SK-N-SH (cell line): ENCODE results near the gene PARD3.
"Not testable (repeated sequence)": the region's sequence is repeated elsewhere in the genome, so short reads cannot be mapped to it uniquely, and the experiment has no call there.

Source experiments
- CTCF ChIP-seq: fragments of 200-600 bp; sonication (generic); IDR thresholded peaks from 2 replicates; pipeline ENCODE4 v1.6.1; 2017; ENCODE audit warnings: antibody characterized with exemption, mild to moderate bottlenecking, moderate library complexity
- EP300 ChIP-seq, 2 experiments: IDR thresholded peaks; 2 replicates each; pipeline versions ENCODE4 v1.4.0 to v1.6.1; 2012; ENCODE audit warnings: borderline replicate concordance in 1 of 2, low read depth in 1 of 2, low read length in 1 of 2
- PBX3 ChIP-seq: IDR thresholded peaks from 2 replicates; pipeline ENCODE4; 2012
- REST ChIP-seq: IDR thresholded peaks from 2 replicates; pipeline ENCODE4 v1.6.1; 2012; ENCODE audit warnings: mild to moderate bottlenecking, low read depth, low read length, moderate library complexity

- TF ChIP-seq CTCF; REST; PBX3; EP300 (IDR thresholded peaks at IDR 0.05; ENCODE audit: borderline replicate concordance in 1 of 2, low read depth in 1 of 2, low read length in 1 of 2): not testable (repeated sequence)
These were observed 28.4 kb upstream of the PARD3 start for GRCh38 chr10:34843470-34843869.
